AML-193 (cell line): Measurements from ENCODE around the gene MMAB.

Experiments used
- DNase-seq, 2 experiments: peaks; one replicate each; lab custom pipeline; 2025; lab: John Stamatoyannopoulos, UW

MMAB gene

DNA sequence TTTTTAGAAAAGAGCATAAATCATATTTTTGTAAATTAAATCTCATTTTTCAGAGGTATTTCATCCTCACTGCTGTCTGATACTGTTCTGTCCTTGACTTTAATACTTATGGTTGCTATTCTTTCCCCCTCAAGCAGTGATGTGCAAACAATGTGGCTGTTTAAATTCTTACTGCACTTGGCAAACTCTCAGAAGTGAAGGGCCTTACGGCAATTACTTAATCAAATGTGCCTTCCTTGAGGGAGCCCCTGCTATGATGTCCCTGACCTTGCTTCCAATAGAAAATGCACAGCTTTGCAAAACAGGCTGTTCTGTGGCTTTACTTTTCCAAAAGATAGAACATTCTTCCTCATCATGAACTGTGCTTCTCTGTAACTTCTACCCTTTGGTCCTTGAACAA, 60.7 kb downstream of the MMAB start:
- DNase-seq: no peak

DNA sequence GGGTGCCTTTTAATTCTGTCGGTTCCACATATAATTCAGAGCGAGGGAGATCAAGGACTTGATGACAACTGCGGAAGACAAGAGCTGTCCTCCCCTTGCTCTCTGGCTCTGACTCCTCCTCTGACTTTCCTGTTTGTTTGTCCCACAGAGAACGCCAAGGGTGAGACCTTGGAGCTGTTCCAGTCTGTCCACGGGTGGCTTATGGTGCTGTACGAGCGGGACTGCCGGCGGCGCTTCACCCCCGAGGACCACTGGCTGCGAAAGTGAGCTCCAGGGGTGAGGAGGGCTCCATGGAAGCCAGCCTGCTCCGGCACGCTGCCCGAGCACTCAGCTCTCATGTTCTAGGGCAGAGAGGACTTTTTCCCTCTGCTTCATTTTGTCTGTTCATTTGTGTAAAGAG, 63.1 kb downstream of the MMAB start:
- DNase-seq: no peak

DNA sequence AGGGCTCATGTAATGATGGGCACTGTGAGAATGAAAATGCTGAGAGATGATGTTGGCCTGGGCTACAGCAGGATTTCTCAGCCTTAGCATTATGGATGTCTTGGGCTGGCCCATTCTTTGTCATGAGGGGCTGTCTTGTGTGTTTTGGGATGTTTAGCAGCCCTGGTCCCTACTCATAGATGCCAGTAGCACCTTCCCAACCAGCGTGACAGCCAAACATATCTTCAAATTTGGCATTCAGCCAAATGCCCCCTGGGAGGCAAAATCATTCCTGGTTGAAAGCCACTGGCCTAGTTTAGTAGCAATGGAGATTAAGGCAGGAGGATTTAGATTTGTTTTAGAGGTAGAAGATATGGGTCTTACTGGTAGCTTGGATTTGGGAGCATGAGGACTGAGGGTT, 69.2 kb downstream of the MMAB start:
- no peak for DNase-seq
